ENCODE data around the gene TSFM.
A peak's percentile ranks its signal among the peaks of the same experiment; 100 is the strongest.

The TSFM gene

DNA sequence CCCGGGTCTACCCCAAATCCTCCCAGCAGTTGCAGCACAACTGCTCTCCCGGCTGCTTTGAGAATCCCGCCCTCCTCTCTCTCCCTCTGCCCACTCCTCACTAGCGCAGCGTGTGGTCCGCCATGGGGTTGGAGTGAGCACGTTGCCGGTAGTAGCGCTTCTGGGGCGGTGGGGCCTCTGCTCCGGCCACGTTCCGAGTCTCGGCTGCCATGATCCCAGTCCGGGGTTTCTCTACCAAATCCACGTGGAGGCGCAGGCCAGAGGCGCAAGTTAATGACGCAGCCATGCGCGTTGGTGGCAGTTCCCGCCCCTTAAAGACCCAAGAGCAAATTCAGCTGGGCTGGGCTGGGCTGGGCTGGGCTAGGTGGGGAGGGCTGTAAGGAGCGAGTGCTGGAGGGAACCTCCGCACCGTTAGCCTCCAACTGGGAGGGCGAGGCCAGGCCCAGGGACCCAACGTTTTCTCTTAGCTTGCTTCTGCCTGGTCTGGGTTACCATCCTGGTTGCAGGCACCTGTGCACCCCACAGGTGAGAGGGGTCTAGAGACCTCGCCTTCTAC is 10.6 kb upstream of the TSFM start, which contains the start of gene METTL1 (continued):
- TF ChIP-seq HOXD13 (CRISPR knock-in tag; IDR thresholded peaks at IDR 0.05; ENCODE audit: borderline replicate concordance) (no peak), ZNF768 (tag by site-specific recombination; IDR thresholded peaks at IDR 0.05) (no peak), ZNF776 (tag by site-specific recombination; IDR thresholded peaks at IDR 0.05; ENCODE audit: borderline replicate concordance) (no peak), TRIM28 (IDR thresholded peaks at IDR 0.05; ENCODE audit: borderline replicate concordance, low read length) (peak; percentile 75; the same call in 1 of the 2 replicates), EGR2 (tag by site-specific recombination; IDR thresholded peaks at IDR 0.05; ENCODE audit: low read depth) (peak; percentile 58), ZNF610 (tag by site-specific recombination; IDR thresholded peaks at IDR 0.05; ENCODE audit: borderline replicate concordance) (peak; percentile 55; the same call in 1 of the 2 replicates), KLF10 (tag by site-specific recombination; IDR thresholded peaks at IDR 0.05) (peak; percentile 90), ZNF202 (tag by site-specific recombination; IDR thresholded peaks at IDR 0.05; ENCODE audit: borderline replicate concordance) (no peak), ZEB2 (tag by site-specific recombination; IDR thresholded peaks at IDR 0.05) (peak; percentile 97), ZNF37A (tag by site-specific recombination; IDR thresholded peaks at IDR 0.05) (no peak), ZNF624 (tag by site-specific recombination; IDR thresholded peaks at IDR 0.05) (no peak), ZSCAN30 (tag by site-specific recombination; IDR thresholded peaks at IDR 0.05) (peak; percentile 56), ZNF140 (tag by site-specific recombination; IDR thresholded peaks at IDR 0.05) (no peak), ZIC2 (tag by site-specific recombination; IDR thresholded peaks at IDR 0.05) (peak; percentile 69), ZNF10 (tag by site-specific recombination; IDR thresholded peaks at IDR 0.05) (peak; percentile 95), ZNF391 (tag by site-specific recombination; IDR thresholded peaks at IDR 0.05; ENCODE audit: borderline replicate concordance, low read depth) (peak; percentile 75; the same call in 1 of the 2 replicates), ZNF596 (tag by site-specific recombination; IDR thresholded peaks at IDR 0.05) (no peak), ZNF558 (tag by site-specific recombination; IDR thresholded peaks at IDR 0.05) (no peak), ZNF561 (tag by site-specific recombination; IDR thresholded peaks at IDR 0.05; ENCODE audit: borderline replicate concordance) (peak; percentile 84), GLIS1 (tag by site-specific recombination; IDR thresholded peaks at IDR 0.05) (peak; percentile 74), ZNF175 (tag by site-specific recombination; IDR thresholded peaks at IDR 0.05) (no peak), SP2 (tag by site-specific recombination; IDR thresholded peaks at IDR 0.05) (peak; percentile 85), ZNF184 (tag by site-specific recombination; IDR thresholded peaks at IDR 0.05) (peak; percentile 55; the same call in 1 of the 2 replicates), ZNF239 (tag by site-specific recombination; IDR thresholded peaks at IDR 0.05) (no peak), ZSCAN16 (tag by site-specific recombination; IDR thresholded peaks at IDR 0.05) (no peak), ZNF76 (tag by site-specific recombination; IDR thresholded peaks at IDR 0.05; ENCODE audit: borderline replicate concordance, low read depth) (peak; percentile 85)
- TF ChIP-seq, protein P1, sequence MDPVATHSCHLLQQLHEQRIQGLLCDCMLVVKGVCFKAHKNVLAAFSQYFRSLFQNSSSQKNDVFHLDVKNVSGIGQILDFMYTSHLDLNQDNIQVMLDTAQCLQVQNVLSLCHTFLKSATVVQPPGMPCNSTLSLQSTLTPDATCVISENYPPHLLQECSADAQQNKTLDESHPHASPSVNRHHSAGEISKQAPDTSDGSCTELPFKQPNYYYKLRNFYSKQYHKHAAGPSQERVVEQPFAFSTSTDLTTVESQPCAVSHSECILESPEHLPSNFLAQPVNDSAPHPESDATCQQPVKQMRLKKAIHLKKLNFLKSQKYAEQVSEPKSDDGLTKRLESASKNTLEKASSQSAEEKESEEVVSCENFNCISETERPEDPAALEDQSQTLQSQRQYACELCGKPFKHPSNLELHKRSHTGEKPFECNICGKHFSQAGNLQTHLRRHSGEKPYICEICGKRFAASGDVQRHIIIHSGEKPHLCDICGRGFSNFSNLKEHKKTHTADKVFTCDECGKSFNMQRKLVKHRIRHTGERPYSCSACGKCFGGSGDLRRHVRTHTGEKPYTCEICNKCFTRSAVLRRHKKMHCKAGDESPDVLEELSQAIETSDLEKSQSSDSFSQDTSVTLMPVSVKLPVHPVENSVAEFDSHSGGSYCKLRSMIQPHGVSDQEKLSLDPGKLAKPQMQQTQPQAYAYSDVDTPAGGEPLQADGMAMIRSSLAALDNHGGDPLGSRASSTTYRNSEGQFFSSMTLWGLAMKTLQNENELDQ (tag by site-specific recombination; IDR thresholded peaks at IDR 0.05; ENCODE audit: low read depth): no peak
- TF ChIP-seq, protein P2, sequence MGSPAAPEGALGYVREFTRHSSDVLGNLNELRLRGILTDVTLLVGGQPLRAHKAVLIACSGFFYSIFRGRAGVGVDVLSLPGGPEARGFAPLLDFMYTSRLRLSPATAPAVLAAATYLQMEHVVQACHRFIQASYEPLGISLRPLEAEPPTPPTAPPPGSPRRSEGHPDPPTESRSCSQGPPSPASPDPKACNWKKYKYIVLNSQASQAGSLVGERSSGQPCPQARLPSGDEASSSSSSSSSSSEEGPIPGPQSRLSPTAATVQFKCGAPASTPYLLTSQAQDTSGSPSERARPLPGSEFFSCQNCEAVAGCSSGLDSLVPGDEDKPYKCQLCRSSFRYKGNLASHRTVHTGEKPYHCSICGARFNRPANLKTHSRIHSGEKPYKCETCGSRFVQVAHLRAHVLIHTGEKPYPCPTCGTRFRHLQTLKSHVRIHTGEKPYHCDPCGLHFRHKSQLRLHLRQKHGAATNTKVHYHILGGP (tag by site-specific recombination; IDR thresholded peaks at IDR 0.05): no peak
- TF ChIP-seq, protein P3, sequence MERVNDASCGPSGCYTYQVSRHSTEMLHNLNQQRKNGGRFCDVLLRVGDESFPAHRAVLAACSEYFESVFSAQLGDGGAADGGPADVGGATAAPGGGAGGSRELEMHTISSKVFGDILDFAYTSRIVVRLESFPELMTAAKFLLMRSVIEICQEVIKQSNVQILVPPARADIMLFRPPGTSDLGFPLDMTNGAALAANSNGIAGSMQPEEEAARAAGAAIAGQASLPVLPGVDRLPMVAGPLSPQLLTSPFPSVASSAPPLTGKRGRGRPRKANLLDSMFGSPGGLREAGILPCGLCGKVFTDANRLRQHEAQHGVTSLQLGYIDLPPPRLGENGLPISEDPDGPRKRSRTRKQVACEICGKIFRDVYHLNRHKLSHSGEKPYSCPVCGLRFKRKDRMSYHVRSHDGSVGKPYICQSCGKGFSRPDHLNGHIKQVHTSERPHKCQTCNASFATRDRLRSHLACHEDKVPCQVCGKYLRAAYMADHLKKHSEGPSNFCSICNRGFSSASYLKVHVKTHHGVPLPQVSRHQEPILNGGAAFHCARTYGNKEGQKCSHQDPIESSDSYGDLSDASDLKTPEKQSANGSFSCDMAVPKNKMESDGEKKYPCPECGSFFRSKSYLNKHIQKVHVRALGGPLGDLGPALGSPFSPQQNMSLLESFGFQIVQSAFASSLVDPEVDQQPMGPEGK (tag by site-specific recombination; IDR thresholded peaks at IDR 0.05): peak; percentile 85
- TF ChIP-seq, protein P4, sequence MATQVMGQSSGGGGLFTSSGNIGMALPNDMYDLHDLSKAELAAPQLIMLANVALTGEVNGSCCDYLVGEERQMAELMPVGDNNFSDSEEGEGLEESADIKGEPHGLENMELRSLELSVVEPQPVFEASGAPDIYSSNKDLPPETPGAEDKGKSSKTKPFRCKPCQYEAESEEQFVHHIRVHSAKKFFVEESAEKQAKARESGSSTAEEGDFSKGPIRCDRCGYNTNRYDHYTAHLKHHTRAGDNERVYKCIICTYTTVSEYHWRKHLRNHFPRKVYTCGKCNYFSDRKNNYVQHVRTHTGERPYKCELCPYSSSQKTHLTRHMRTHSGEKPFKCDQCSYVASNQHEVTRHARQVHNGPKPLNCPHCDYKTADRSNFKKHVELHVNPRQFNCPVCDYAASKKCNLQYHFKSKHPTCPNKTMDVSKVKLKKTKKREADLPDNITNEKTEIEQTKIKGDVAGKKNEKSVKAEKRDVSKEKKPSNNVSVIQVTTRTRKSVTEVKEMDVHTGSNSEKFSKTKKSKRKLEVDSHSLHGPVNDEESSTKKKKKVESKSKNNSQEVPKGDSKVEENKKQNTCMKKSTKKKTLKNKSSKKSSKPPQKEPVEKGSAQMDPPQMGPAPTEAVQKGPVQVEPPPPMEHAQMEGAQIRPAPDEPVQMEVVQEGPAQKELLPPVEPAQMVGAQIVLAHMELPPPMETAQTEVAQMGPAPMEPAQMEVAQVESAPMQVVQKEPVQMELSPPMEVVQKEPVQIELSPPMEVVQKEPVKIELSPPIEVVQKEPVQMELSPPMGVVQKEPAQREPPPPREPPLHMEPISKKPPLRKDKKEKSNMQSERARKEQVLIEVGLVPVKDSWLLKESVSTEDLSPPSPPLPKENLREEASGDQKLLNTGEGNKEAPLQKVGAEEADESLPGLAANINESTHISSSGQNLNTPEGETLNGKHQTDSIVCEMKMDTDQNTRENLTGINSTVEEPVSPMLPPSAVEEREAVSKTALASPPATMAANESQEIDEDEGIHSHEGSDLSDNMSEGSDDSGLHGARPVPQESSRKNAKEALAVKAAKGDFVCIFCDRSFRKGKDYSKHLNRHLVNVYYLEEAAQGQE (tag by site-specific recombination; IDR thresholded peaks at IDR 0.05): peak; percentile 42; the same call in 1 of the 2 replicates
- TF ChIP-seq, protein P5, sequence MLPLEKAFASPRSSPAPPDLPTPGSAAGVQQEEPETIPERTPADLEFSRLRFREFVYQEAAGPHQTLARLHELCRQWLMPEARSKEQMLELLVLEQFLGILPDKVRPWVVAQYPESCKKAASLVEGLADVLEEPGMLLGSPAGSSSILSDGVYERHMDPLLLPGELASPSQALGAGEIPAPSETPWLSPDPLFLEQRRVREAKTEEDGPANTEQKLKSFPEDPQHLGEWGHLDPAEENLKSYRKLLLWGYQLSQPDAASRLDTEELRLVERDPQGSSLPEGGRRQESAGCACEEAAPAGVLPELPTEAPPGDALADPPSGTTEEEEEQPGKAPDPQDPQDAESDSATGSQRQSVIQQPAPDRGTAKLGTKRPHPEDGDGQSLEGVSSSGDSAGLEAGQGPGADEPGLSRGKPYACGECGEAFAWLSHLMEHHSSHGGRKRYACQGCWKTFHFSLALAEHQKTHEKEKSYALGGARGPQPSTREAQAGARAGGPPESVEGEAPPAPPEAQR (tag by site-specific recombination; IDR thresholded peaks at IDR 0.05): no peak

Data from HEK293 (cell line).